VCaP (cell line): ENCODE data around the gene DLG2.

Experiments
- H3K27ac ChIP-seq: fragments of 450-650 bp; 2 replicates; pipeline ENCODE4 v1.5.1; 2017
- CTCF ChIP-seq: fragments of 450-650 bp; conservative IDR thresholded peaks from 2 replicates; pipeline ENCODE4 v1.5.1; 2017; ENCODE audit warnings: mild to moderate bottlenecking, moderate library complexity

The DLG2 gene

GRCh38 chr11:84583106-84583505, 1044.0 kb downstream of the DLG2 start:
- H3K27ac ChIP-seq, result no peak overlapping the region
- TF ChIP-seq CTCF, result no peak

- no peak for TF ChIP-seq CTCF
- H3K27ac ChIP-seq, result peak overlapping the region; percentile 40; the same call in 1 of the 2 replicates
These were observed 1046.1 kb downstream of the DLG2 start for GRCh38 chr11:84581083-84581482.

GRCh38 chr11:84580428-84580827, 1046.7 kb downstream of the DLG2 start:
- peak overlapping the region; percentile 40; the same call in 1 of the 2 replicates for H3K27ac ChIP-seq

GRCh38 chr11:84573868-84574267, 1053.3 kb downstream of the DLG2 start:
- no peak overlapping the region for H3K27ac ChIP-seq
- no peak for TF ChIP-seq CTCF

More at GRCh38 chr11:84580428-84580827, 1046.7 kb downstream of the DLG2 start:
- no peak for TF ChIP-seq CTCF

- TF ChIP-seq CTCF, result no peak
- H3K27ac ChIP-seq, result no peak overlapping the region
These were observed 1060.5 kb downstream of the DLG2 start for GRCh38 chr11:84566671-84567070.

GRCh38 chr11:84564867-84565184, 1062.3 kb downstream of the DLG2 start:
- TF ChIP-seq CTCF, result peak; percentile 58
- H3K27ac ChIP-seq, result no peak overlapping the region

GRCh38 chr11:84564180-84564866, 1062.8 kb downstream of the DLG2 start:
- no peak overlapping the region for H3K27ac ChIP-seq
- TF ChIP-seq CTCF, result peak; percentile 96
